ENCODE data around the gene RASA2. TPM values are rescaled to one million over a fixed set of nuclear protein-coding genes. Genes with fewer than 3 reads are reported as not detected.

The RASA2 gene
- total RNA-seq, 4 donors from 2014 or later = 9.0 to 70.3 (median 21.5) TPM

- no peaks in the 10 kb centered on the region for H3K36me3 ChIP-seq
- no peak for DNase-seq
- peaks cover 0 to 2% of the 10 kb centered on the region in 2 donors for H3K9me3 ChIP-seq
- 84 to 88% methylated on average over 1 to 2 of the region's 2 CpGs for WGBS, 2 donors (ENCODE audit: low coverage in 1 of 2)
- intact Hi-C loops (cut with DNase I; ENCODE audit: low total_unique reads) (no loop called here), in situ Hi-C loops (cut with MboI; ENCODE audit: low pct_ligation_motif_present in 1 of 4, low pct_unique_long_range_greater_than_20kb in 1 of 4, low sequenced_read_pairs in 3 of 4) (loop anchor here in 2 of 4 donors (10.0 to 25.0 kb wide), 3 partner anchors 86 to 239 kb away; partner anchors contain the start of gene ZBTB38 (in 1 of the 2))
- TF ChIP-seq POLR2AphosphoS5 (IDR thresholded peaks at IDR 0.05) (no peak), POLR2A (IDR thresholded peaks at IDR 0.05) (no peak), EP300 (IDR thresholded peaks at IDR 0.05; ENCODE audit: low read depth) (no peak)
- TF ChIP-seq, protein P1, sequence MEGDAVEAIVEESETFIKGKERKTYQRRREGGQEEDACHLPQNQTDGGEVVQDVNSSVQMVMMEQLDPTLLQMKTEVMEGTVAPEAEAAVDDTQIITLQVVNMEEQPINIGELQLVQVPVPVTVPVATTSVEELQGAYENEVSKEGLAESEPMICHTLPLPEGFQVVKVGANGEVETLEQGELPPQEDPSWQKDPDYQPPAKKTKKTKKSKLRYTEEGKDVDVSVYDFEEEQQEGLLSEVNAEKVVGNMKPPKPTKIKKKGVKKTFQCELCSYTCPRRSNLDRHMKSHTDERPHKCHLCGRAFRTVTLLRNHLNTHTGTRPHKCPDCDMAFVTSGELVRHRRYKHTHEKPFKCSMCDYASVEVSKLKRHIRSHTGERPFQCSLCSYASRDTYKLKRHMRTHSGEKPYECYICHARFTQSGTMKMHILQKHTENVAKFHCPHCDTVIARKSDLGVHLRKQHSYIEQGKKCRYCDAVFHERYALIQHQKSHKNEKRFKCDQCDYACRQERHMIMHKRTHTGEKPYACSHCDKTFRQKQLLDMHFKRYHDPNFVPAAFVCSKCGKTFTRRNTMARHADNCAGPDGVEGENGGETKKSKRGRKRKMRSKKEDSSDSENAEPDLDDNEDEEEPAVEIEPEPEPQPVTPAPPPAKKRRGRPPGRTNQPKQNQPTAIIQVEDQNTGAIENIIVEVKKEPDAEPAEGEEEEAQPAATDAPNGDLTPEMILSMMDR (IDR thresholded peaks at IDR 0.05) = no peak
- no peak overlapping the region for H3K27ac ChIP-seq
- no peak overlapping the region for H3K4me3 ChIP-seq
- no peaks in the 10 kb centered on the region for H3K4me1 ChIP-seq
- H3K27me3 ChIP-seq = no peaks in the 10 kb centered on the region
Observed at GRCh38 chr3:141550926-141551665, 64.3 kb downstream of the RASA2 start.

DNA sequence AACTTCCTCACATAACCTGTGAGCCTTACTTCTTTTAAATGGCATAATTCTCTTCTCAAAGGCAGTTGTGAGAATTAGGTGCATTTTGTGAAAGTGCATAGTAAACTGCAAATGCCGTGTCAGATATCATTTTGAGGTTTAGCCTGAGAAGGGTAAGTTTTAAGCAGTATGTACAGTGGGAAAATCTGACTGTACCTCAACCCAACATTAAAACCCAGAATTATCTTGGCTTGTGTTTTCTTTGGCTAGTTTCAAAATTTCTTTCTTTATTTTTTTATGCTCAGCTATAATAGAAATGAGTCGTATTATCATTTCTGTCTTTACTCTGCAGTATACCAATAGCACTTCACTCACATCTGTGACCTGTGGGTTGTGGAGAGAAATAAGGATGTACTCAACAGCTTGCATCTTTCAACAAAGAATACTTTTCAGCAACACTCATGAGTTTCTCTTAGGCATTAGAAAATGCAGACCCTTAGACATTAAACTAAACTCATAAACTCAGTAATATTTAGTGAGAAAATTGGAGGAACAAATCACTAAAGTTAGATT is 65.7 kb downstream of the RASA2 start:
- TF ChIP-seq POLR2A (IDR thresholded peaks at IDR 0.05) = no peak
- TF ChIP-seq POLR2AphosphoS5 (IDR thresholded peaks at IDR 0.05) = no peak
- TF ChIP-seq, protein P1 (IDR thresholded peaks at IDR 0.05) = no peak
- no peak for TF ChIP-seq EP300 (IDR thresholded peaks at IDR 0.05; ENCODE audit: low read depth)
- no peak overlapping the region for H3K4me3 ChIP-seq
- in situ Hi-C loops (cut with MboI; ENCODE audit: low pct_ligation_motif_present in 1 of 4, low pct_unique_long_range_greater_than_20kb in 1 of 4, low sequenced_read_pairs in 3 of 4) (loop anchor here in 2 of 4 donors (10.0 to 25.0 kb wide), 3 partner anchors 88 to 240 kb away; partner anchors contain the start of gene ZBTB38 (in 1 of the 2)), intact Hi-C loops (cut with DNase I; ENCODE audit: low total_unique reads) (no loop called here)
- WGBS, 2 donors (ENCODE audit: low coverage in 1 of 2) = 74% methylated on average over 2 of the region's 2 CpGs
- no peaks in the 10 kb centered on the region for H3K9me3 ChIP-seq
- H3K27ac ChIP-seq = no peak overlapping the region
- no peaks in the 10 kb centered on the region for H3K36me3 ChIP-seq
- H3K27me3 ChIP-seq = no peaks in the 10 kb centered on the region
- peaks cover 0 to 4% (median 1%) of the 10 kb centered on the region in 4 donors for H3K4me1 ChIP-seq
- no peak for DNase-seq

DNA sequence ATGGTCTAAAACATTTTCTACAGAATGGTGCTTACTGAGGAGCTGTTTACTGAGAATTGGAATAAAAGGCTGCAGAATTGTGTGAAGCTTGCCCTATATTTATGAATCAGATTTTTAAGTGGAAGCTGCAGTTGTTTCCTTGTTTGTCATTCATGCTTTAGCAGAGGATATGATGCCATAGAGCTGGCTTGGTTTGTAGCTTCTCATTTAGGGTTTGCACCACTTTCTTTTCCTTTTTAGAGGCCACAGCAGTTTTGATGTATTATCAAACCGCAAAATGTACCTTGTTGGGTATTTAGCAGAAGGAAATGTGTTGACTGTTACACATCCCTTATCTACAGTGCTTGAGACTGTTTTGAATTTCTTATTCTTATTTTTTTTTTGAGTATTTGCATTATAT is 66.2 kb downstream of the RASA2 start:
- H3K4me3 ChIP-seq = no peak overlapping the region
- in situ Hi-C loops (cut with MboI; ENCODE audit: low pct_ligation_motif_present in 1 of 4, low pct_unique_long_range_greater_than_20kb in 1 of 4, low sequenced_read_pairs in 3 of 4) (loop anchor here in 2 of 4 donors (10.0 to 25.0 kb wide), 3 partner anchors 88 to 241 kb away; partner anchors contain the start of gene ZBTB38 (in 1 of the 2)), intact Hi-C loops (cut with DNase I; ENCODE audit: low total_unique reads) (no loop called here)
- H3K27me3 ChIP-seq = no peaks in the 10 kb centered on the region
- no peaks in the 10 kb centered on the region for H3K9me3 ChIP-seq
- TF ChIP-seq POLR2AphosphoS5 (IDR thresholded peaks at IDR 0.05) = no peak
- TF ChIP-seq EP300 (IDR thresholded peaks at IDR 0.05; ENCODE audit: low read depth) = no peak
- TF ChIP-seq POLR2A (IDR thresholded peaks at IDR 0.05) = no peak
- TF ChIP-seq, protein P1 (IDR thresholded peaks at IDR 0.05) = no peak
- peaks cover 5 to 9% (median 6%) of the 10 kb centered on the region in 4 donors for H3K4me1 ChIP-seq
- DNase-seq = no peak
- no peaks in the 10 kb centered on the region for H3K36me3 ChIP-seq
- 88% methylated on average over 1 of the region's 1 CpG for WGBS, 2 donors (ENCODE audit: low coverage in 1 of 2)
- H3K27ac ChIP-seq = no peak overlapping the region

DNA sequence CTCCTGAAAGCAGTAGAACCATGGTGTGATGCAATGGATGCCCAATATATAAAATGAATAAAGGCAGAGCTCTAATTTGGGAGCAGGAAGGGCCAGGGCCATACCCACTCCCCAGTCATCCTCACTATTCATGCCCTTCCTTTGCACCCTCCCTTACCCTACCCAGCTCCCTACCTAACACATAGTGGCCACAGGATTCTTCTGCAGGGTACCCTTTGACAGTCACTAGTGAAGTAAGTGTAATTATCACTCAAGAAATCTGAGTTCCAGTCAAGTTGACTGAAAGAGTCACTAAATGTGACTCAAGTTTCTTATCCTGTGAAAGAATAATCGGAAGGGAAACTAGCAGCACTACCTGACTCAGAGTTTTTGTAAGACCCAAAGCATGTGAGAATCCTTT is 69.2 kb downstream of the RASA2 start:
- TF ChIP-seq, protein P1 (IDR thresholded peaks at IDR 0.05) = no peak
- TF ChIP-seq EP300 (IDR thresholded peaks at IDR 0.05; ENCODE audit: low read depth) (no peak), POLR2A (IDR thresholded peaks at IDR 0.05) (no peak), POLR2AphosphoS5 (IDR thresholded peaks at IDR 0.05) (no peak)
- in situ Hi-C loops (cut with MboI; ENCODE audit: low pct_ligation_motif_present in 1 of 4, low pct_unique_long_range_greater_than_20kb in 1 of 4, low sequenced_read_pairs in 3 of 4) = loop anchor here (5.0 to 25.0 kb wide), 5 partner anchors 79 to 244 kb away; partner anchors contain the start of gene ZBTB38 (in 1 of the 4)
- no peak overlapping the region for H3K27ac ChIP-seq
- no peaks in the 10 kb centered on the region for H3K9me3 ChIP-seq
- no peak overlapping the region for H3K4me3 ChIP-seq
- H3K27me3 ChIP-seq = no peaks in the 10 kb centered on the region
- WGBS, 2 donors (ENCODE audit: low coverage in 1 of 2) = 50 to 89% methylated on average over 1 of the region's 1 CpG
- DNase-seq = no peak
- H3K36me3 ChIP-seq = peaks cover 0 to 13% (median 4%) of the 10 kb centered on the region in 4 donors
- H3K4me1 ChIP-seq = peaks cover 5 to 17% (median 7%) of the 10 kb centered on the region in 4 donors
- intact Hi-C loops (cut with DNase I; ENCODE audit: low total_unique reads) = no loop called here

All from transverse colon (tissue), 4 donors.